Measurements from ENCODE around the gene SPSB1.

Gene SPSB1

GRCh38 chr1:9399510-9400424 is 107.1 kb downstream of the SPSB1 start:
- no peak for DNase-seq (ENCODE audit: low read depth)
- H3K4me3 ChIP-seq (ENCODE audit: control insufficient read depth, low read depth, low read length) = no peak overlapping the region
- TF ChIP-seq CTCF (conservative IDR thresholded peaks at IDR 0.05; ENCODE audit: control insufficient read depth, insufficient read depth, low read depth, low read length) = no peak

GRCh38 chr1:9400425-9401079 is 107.9 kb downstream of the SPSB1 start:
- DNase-seq (ENCODE audit: low read depth) = no peak
- H3K4me3 ChIP-seq (ENCODE audit: control insufficient read depth, low read depth, low read length) = no peak overlapping the region
- TF ChIP-seq CTCF (conservative IDR thresholded peaks at IDR 0.05; ENCODE audit: control insufficient read depth, insufficient read depth, low read depth, low read length) = no peak

GRCh38 chr1:9401080-9401453 is 108.4 kb downstream of the SPSB1 start:
- TF ChIP-seq CTCF (conservative IDR thresholded peaks at IDR 0.05; ENCODE audit: control insufficient read depth, insufficient read depth, low read depth, low read length) = no peak
- no peak for DNase-seq (ENCODE audit: low read depth)
- no peak overlapping the region for H3K4me3 ChIP-seq (ENCODE audit: control insufficient read depth, low read depth, low read length)

- TF ChIP-seq CTCF (conservative IDR thresholded peaks at IDR 0.05; ENCODE audit: control insufficient read depth, insufficient read depth, low read depth, low read length) = no peak
- no peak overlapping the region for H3K4me3 ChIP-seq (ENCODE audit: control insufficient read depth, low read depth, low read length)
- DNase-seq (ENCODE audit: low read depth) = no peak
Measured at GRCh38 chr1:9402256-9402616, 109.5 kb downstream of the SPSB1 start.

- no peak for DNase-seq (ENCODE audit: low read depth)
- no peak for TF ChIP-seq CTCF (conservative IDR thresholded peaks at IDR 0.05; ENCODE audit: control insufficient read depth, insufficient read depth, low read depth, low read length)
Measured at GRCh38 chr1:9402717-9403225, 110.1 kb downstream of the SPSB1 start.

GRCh38 chr1:9404117-9404914 is 111.6 kb downstream of the SPSB1 start:
- TF ChIP-seq CTCF (conservative IDR thresholded peaks at IDR 0.05; ENCODE audit: control insufficient read depth, insufficient read depth, low read depth, low read length) = no peak
- no peak overlapping the region for H3K4me3 ChIP-seq (ENCODE audit: control insufficient read depth, low read depth, low read length)
- no peak for DNase-seq (ENCODE audit: low read depth)

More at GRCh38 chr1:9402717-9403225, 110.1 kb downstream of the SPSB1 start:
- no peak overlapping the region for H3K4me3 ChIP-seq (ENCODE audit: control insufficient read depth, low read depth, low read length)

All from fibroblast of mammary gland (primary cell).